ENCODE data around the gene SARDH.

GRCh38 chr9:133687856-133688761, 50.0 kb downstream of the SARDH start:
- TF ChIP-seq CTCF (CRISPR knock-in tag; IDR thresholded peaks at IDR 0.05) (no peak), ZNF607 (CRISPR knock-in tag; IDR thresholded peaks at IDR 0.05; ENCODE audit: borderline replicate concordance) (no peak)
